HG02885 (cell line): Measurements from ENCODE around the gene TSPYL4.
"Not testable (repeated sequence)": the region's sequence is repeated elsewhere in the genome, so short reads cannot be mapped to it uniquely, and the experiment has no call there.

Experiments
- ATAC-seq: cut with Tn5 transposase; IDR thresholded peaks from one replicate; pipeline ENCODE4 v1.9.1; 2021; ENCODE audit warnings: mild to moderate bottlenecking; ENCODE audit not compliant: unreplicated experiment, poor library complexity

TSPYL4 gene

GRCh38 chr6:116253505-116254296 is at the start of gene TSPYL4:
Gene TSPYL4 (minus strand): TSS chr6:116254075. CDS start chr6:116254008, 67 bp downstream.
- peak; percentile 99 for ATAC-seq

- no peak for ATAC-seq
These were observed 47.2 kb upstream of the TSPYL4 start for GRCh38 chr6:116301104-116301503.

GRCh38 chr6:116300566-116300965 is 46.7 kb upstream of the TSPYL4 start:
- no peak for ATAC-seq

GRCh38 chr6:116298973-116299372 is 45.1 kb upstream of the TSPYL4 start:
- ATAC-seq, result no peak

- no peak for ATAC-seq
These were observed 44.4 kb upstream of the TSPYL4 start for GRCh38 chr6:116298273-116298672.

GRCh38 chr6:116292553-116292952 is 38.7 kb upstream of the TSPYL4 start:
- no peak for ATAC-seq

- ATAC-seq, result no peak
These were observed 38.0 kb upstream of the TSPYL4 start for GRCh38 chr6:116291701-116292396.

- no peak for ATAC-seq
These were observed 36.9 kb upstream of the TSPYL4 start for GRCh38 chr6:116290799-116291198.

- ATAC-seq, result no peak
These were observed 36.0 kb upstream of the TSPYL4 start for GRCh38 chr6:116289876-116290275.

- ATAC-seq, result peak; percentile 82
These were observed 33.9 kb upstream of the TSPYL4 start for GRCh38 chr6:116287689-116288282.

GRCh38 chr6:116286773-116287358 is 33.0 kb upstream of the TSPYL4 start:
- no peak for ATAC-seq

- not testable (repeated sequence) for ATAC-seq
These were observed 31.1 kb upstream of the TSPYL4 start for GRCh38 chr6:116284984-116285383.

- no peak for ATAC-seq
These were observed 29.3 kb upstream of the TSPYL4 start for GRCh38 chr6:116283191-116283590.

GRCh38 chr6:116282698-116283097 is 28.8 kb upstream of the TSPYL4 start:
- no peak for ATAC-seq

- ATAC-seq, result no peak
These were observed 27.1 kb upstream of the TSPYL4 start for GRCh38 chr6:116280933-116281316.

- ATAC-seq, result no peak
These were observed 26.5 kb upstream of the TSPYL4 start for GRCh38 chr6:116280161-116280932.

GRCh38 chr6:116279232-116280160 is 25.6 kb upstream of the TSPYL4 start, which contains the start of gene TSPYL1:
Gene TSPYL1 (minus strand): TSS chr6:116279930. CDS start chr6:116279830, 100 bp downstream.
- ATAC-seq, result peak; percentile 93

GRCh38 chr6:116278854-116279231 is 25.0 kb upstream of the TSPYL4 start:
- no peak for ATAC-seq

GRCh38 chr6:116278481-116278829 is 24.6 kb upstream of the TSPYL4 start:
- ATAC-seq, result no peak
